ENCODE data around the gene ETFRF1. TPM values are rescaled to one million over a fixed set of nuclear protein-coding genes. Genes with fewer than 3 reads are reported as not detected.

Gene ETFRF1
- polyA plus RNA-seq (2013, experiment 1 of 2; ENCODE audit: insufficient read length), result 11.5 TPM
- 13.0 TPM for polyA plus RNA-seq (2013, experiment 2 of 2; ENCODE audit: insufficient read length)

- DNase-seq, result peak; percentile 92
Measured at GRCh38 chr12:25195056-25195971, at the start of gene ETFRF1, which contains the start of gene DNAI7. Gene ETFRF1, plus strand, starts transcription at chr12:25195237. Its CDS starts 8,720 bp downstream, at chr12:25203957. Gene DNAI7, minus strand, starts transcription at chr12:25195160. Its CDS starts 82 bp downstream, at chr12:25195078.

- DNase-seq, result no peak
Measured at GRCh38 chr12:25146686-25147085, 48.4 kb upstream of the ETFRF1 start.

- peak; percentile 95 for DNase-seq
Measured at GRCh38 chr12:25151476-25151875, 43.6 kb upstream of the ETFRF1 start.

GRCh38 chr12:25152055-25152454 lies 43.0 kb upstream of the ETFRF1 start:
- no peak for DNase-seq

GRCh38 chr12:25155022-25155576 lies 39.9 kb upstream of the ETFRF1 start:
- DNase-seq, result peak; percentile 35

- DNase-seq, result no peak
Measured at GRCh38 chr12:25156061-25156460, 39.0 kb upstream of the ETFRF1 start.

GRCh38 chr12:25162866-25163265 lies 32.2 kb upstream of the ETFRF1 start:
- DNase-seq, result no peak

- no peak for DNase-seq
Measured at GRCh38 chr12:25182765-25183164, 12.3 kb upstream of the ETFRF1 start.

- DNase-seq, result no peak
Measured at GRCh38 chr12:25184132-25184531, 10.9 kb upstream of the ETFRF1 start.

GRCh38 chr12:25186038-25186787 lies 8.8 kb upstream of the ETFRF1 start:
- DNase-seq, result no peak

GRCh38 chr12:25186788-25187402 lies 8.1 kb upstream of the ETFRF1 start:
- peak; percentile 23 for DNase-seq

GRCh38 chr12:25187781-25188180 lies 7.3 kb upstream of the ETFRF1 start:
- peak; percentile 94 for DNase-seq

- peak; percentile 3 for DNase-seq
Measured at GRCh38 chr12:25189656-25190055, 5.4 kb upstream of the ETFRF1 start.

- no peak for DNase-seq
Measured at GRCh38 chr12:25190793-25191192, 4.2 kb upstream of the ETFRF1 start.

GRCh38 chr12:25194214-25194613 lies 823 bp upstream of the ETFRF1 start:
- DNase-seq, result peak; percentile 75

- no peak for DNase-seq
Measured at GRCh38 chr12:25194722-25195055, 348 bp upstream of the ETFRF1 start.

GRCh38 chr12:25197608-25198007 lies 2.6 kb downstream of the ETFRF1 start:
- no peak for DNase-seq

GRCh38 chr12:25200703-25201102 lies 5.7 kb downstream of the ETFRF1 start:
- peak; percentile 67 for DNase-seq

- no peak for DNase-seq
Measured at GRCh38 chr12:25202137-25202536, 7.1 kb downstream of the ETFRF1 start.

- no peak for DNase-seq
Measured at GRCh38 chr12:25207411-25207810, 12.4 kb downstream of the ETFRF1 start.

- no peak for DNase-seq
Measured at GRCh38 chr12:25207846-25208245, 12.8 kb downstream of the ETFRF1 start.

- DNase-seq, result no peak
Measured at GRCh38 chr12:25208554-25208953, 13.5 kb downstream of the ETFRF1 start.

- no peak for DNase-seq
Measured at GRCh38 chr12:25213338-25213737, 18.3 kb downstream of the ETFRF1 start.
